Osteoblast (primary cell): ENCODE measurements around the gene ATP13A3. TPM values are rescaled to one million over a fixed set of nuclear protein-coding genes. Genes with fewer than 3 reads are reported as not detected.

Experiments used
- DNase-seq: peaks from one replicate; pipeline ENCODE4 v3.0.0; 2011; ENCODE audit warnings: low spot score, mixed read lengths; ENCODE audit not compliant: insufficient read length; ENCODE audit errors: missing footprints
- H2AFZ ChIP-seq: 2 replicates; pipeline ENCODE4 v1.6.0; 2011; ENCODE audit warnings: mild to moderate bottlenecking, low read length
- H3K27ac ChIP-seq: 2 replicates; pipeline ENCODE4 v1.5.1; 2011; ENCODE audit warnings: mild to moderate bottlenecking, low read depth, low read length, moderate library complexity
- H3K27me3 ChIP-seq: 2 replicates; pipeline ENCODE4 v1.6.0; 2012; ENCODE audit warnings: mild to moderate bottlenecking, control low read depth, inconsistent platforms, low read length, moderate library complexity; ENCODE audit not compliant: insufficient read depth
- H3K36me3 ChIP-seq: 2 replicates; pipeline ENCODE4 v1.5.1; 2011; ENCODE audit warnings: mild to moderate bottlenecking, low read length, control low read depth, moderate library complexity; ENCODE audit not compliant: insufficient read depth
- H3K4me1 ChIP-seq: 2 replicates; pipeline ENCODE4 v1.5.1; 2011; ENCODE audit warnings: mild to moderate bottlenecking, low read length, control low read depth, moderate library complexity; ENCODE audit not compliant: insufficient read depth
- H3K4me2 ChIP-seq: 2 replicates; pipeline ENCODE4 v1.6.0; 2011; ENCODE audit warnings: mild to moderate bottlenecking, low read length; ENCODE audit not compliant: insufficient read depth
- H3K4me3 ChIP-seq: fragments of 200-600 bp; sonication (generic); 3 replicates; pipeline ENCODE4 v1.5.1; 2012; ENCODE audit warnings: mild to moderate bottlenecking, low read length, inconsistent platforms; ENCODE audit not compliant: insufficient read depth
- H3K79me2 ChIP-seq: 2 replicates; pipeline ENCODE4 v1.6.0; 2012; ENCODE audit warnings: mild to moderate bottlenecking, low read length, control low read depth, inconsistent platforms; ENCODE audit not compliant: insufficient read depth
- H3K9me3 ChIP-seq: 2 replicates; pipeline ENCODE4 v1.5.1; 2011; ENCODE audit warnings: low read depth, low read length, control low read depth
- H4K20me1 ChIP-seq: 2 replicates; pipeline ENCODE4 v1.6.0; 2012; ENCODE audit warnings: mild to moderate bottlenecking, low read length, control low read depth; ENCODE audit not compliant: insufficient read depth
- CTCF ChIP-seq: IDR thresholded peaks from 2 replicates; pipeline ENCODE4 v1.5.1; 2011; ENCODE audit warnings: mild to moderate bottlenecking, low read depth, low read length, moderate library complexity; ENCODE audit errors: extremely low read depth
- total RNA-seq: library from RNA; depleted of rRNA; stranded (reverse); fragments of >200 nt; gene quantifications from 2 replicates; pipeline ENCODE4 v1.2.3, GENCODE V29; 2012

ATP13A3 gene
- total RNA-seq, 1 donor, result 311 TPM

DNA sequence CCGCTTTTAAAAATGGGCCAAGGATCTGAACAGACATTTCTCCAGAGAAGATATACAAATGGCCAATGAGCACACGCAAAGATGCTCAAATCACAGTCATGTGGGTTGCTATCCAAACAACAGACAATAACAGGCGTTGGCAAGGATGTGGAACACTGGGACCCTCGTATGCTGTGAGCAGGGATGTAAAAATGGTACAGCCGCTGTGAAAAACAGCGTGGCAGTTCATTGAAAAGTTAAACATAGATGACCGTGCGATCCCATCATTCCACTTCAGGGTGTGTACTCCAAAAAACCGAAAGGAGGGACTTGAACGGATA lies 110.6 kb downstream of the ATP13A3 start:
- H2AFZ ChIP-seq, result no peak overlapping the region
- no peak for DNase-seq
- H3K4me2 ChIP-seq, result no peak overlapping the region
- no peaks in the 10 kb centered on the region for H4K20me1 ChIP-seq
- no peaks in the 10 kb centered on the region for H3K79me2 ChIP-seq
- peaks cover 9% of the 10 kb centered on the region for H3K27me3 ChIP-seq
- no peak for TF ChIP-seq CTCF
- no peak overlapping the region for H3K4me3 ChIP-seq
- no peaks in the 10 kb centered on the region for H3K4me1 ChIP-seq
- H3K27ac ChIP-seq, result no peak overlapping the region
- H3K9me3 ChIP-seq, result no peaks in the 10 kb centered on the region
- no peaks in the 10 kb centered on the region for H3K36me3 ChIP-seq

DNA sequence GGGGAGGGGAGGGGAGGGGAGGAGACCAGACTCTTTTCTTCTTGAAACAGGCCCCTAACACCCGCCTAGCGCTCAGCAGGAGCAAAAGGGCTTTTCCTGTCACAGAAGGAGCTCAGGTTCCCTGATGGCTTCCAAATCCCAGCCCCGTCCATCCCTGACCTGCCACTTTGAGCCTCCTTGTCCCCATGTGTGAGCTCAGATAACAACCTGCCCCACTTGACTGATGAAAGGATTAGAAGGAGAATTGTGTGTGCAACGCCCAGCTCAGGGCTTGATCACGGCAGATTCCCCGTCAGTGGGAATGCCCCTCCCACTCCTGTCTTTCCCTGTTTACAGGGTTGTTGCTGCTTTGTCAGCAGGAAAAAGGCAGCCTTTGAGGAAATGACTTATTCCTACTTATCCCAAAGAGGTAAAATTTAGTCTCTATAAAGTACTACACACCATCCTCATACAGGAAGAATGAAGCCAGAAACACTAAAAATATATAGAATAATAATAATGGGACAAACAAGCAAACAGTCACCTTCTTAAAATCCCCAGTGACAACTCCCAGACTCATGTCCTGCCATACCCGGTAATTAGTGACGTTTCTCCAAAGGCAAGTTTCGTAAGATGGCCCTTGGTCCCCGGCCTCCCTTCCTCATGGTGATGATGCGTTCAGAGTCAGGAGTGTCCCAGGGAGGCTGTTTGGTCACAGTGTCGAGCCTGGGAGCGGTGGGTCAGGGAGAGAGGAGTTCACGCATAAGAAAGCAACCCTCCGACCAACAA lies 111.1 kb downstream of the ATP13A3 start:
- Histone ChIP-seq H3K9me3 (no peaks in the 10 kb centered on the region), H4K20me1 (no peaks in the 10 kb centered on the region), H2AFZ (no peak overlapping the region), H3K4me3 (no peak overlapping the region), H3K4me1 (no peaks in the 10 kb centered on the region), H3K36me3 (no peaks in the 10 kb centered on the region), H3K27ac (no peak overlapping the region), H3K4me2 (no peak overlapping the region), H3K27me3 (peaks cover 9% of the 10 kb centered on the region), H3K79me2 (no peaks in the 10 kb centered on the region)
- peak; percentile 31 for DNase-seq
- no peak for TF ChIP-seq CTCF

- Histone ChIP-seq H3K4me1 (peaks cover 2% of the 10 kb centered on the region), H3K36me3 (no peaks in the 10 kb centered on the region), H3K27ac (no peak overlapping the region), H3K27me3 (peaks cover 2% of the 10 kb centered on the region), H3K79me2 (no peaks in the 10 kb centered on the region), H3K4me2 (no peak overlapping the region), H4K20me1 (no peaks in the 10 kb centered on the region), H2AFZ (no peak overlapping the region), H3K9me3 (no peaks in the 10 kb centered on the region), H3K4me3 (no peak overlapping the region)
- TF ChIP-seq CTCF, result no peak
- DNase-seq, result peak; percentile 44
Measured at GRCh38 chr3:194374935-194375334, 111.9 kb downstream of the ATP13A3 start.

DNA sequence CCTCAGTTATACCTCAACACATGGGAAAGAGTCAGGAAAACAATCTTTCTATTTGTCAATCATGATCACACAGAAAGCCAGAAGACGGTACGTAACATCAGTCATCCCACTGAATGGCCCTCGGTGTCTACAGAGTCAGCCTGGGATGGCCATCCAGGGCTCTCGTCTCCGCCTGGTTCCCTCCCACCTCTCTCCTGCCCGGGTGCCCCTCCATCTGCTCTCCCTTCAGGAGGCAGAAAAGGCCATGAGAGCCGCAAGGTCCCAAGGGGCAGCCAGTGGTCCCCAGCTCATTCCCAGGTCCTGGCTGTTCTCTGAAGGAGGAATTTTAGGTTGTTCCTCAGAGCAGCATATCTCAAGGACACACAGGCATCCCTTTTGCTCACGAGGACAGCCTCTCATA lies 112.9 kb downstream of the ATP13A3 start:
- Histone ChIP-seq H3K4me1 (peaks cover 11% of the 10 kb centered on the region), H3K4me3 (no peak overlapping the region), H3K9me3 (no peaks in the 10 kb centered on the region), H3K36me3 (no peaks in the 10 kb centered on the region), H3K27ac (no peak overlapping the region), H3K79me2 (no peaks in the 10 kb centered on the region), H4K20me1 (no peaks in the 10 kb centered on the region), H2AFZ (no peak overlapping the region), H3K27me3 (no peaks in the 10 kb centered on the region), H3K4me2 (no peak overlapping the region)
- DNase-seq, result no peak
- TF ChIP-seq CTCF, result no peak
